Endodermal cell (in vitro differentiated cells): ENCODE results near the gene UPB1. TPM values are rescaled to one million over a fixed set of nuclear protein-coding genes. Genes with fewer than 3 reads are reported as not detected.

Source experiments
- DNase-seq: peaks from one replicate; pipeline ENCODE4 v3.0.0-alpha.2; 2017
- H3K27ac ChIP-seq: 2 replicates; pipeline ENCODE4 v1.5.1; 2013; ENCODE audit warnings: mild to moderate bottlenecking, low read depth, low read length, moderate library complexity
- H3K27me3 ChIP-seq: 2 replicates; pipeline ENCODE4 v1.6.1; 2013; ENCODE audit warnings: mild to moderate bottlenecking, low read length, moderate library complexity; ENCODE audit not compliant: insufficient read depth, control insufficient read depth, poor library complexity, severe bottlenecking
- H3K36me3 ChIP-seq: 2 replicates; pipeline ENCODE4 v1.7.0; 2013; ENCODE audit warnings: mild to moderate bottlenecking, low read length, moderate library complexity; ENCODE audit not compliant: control insufficient read depth, insufficient read depth
- H3K4me1 ChIP-seq: one replicate; pipeline ENCODE4 v1.7.0; 2013; ENCODE audit warnings: low read length; ENCODE audit not compliant: control insufficient read depth, insufficient read depth
- H3K4me3 ChIP-seq: 2 replicates; pipeline ENCODE4 v1.5.1; 2013; ENCODE audit warnings: mild to moderate bottlenecking, low read length, moderate library complexity
- H3K9ac ChIP-seq: 2 replicates; pipeline ENCODE4 v1.6.1; 2013; ENCODE audit warnings: mild to moderate bottlenecking, low read length, moderate library complexity; ENCODE audit not compliant: poor library complexity, severe bottlenecking; ENCODE audit errors: extremely low read depth
- H3K9me3 ChIP-seq: 2 replicates; pipeline ENCODE4 v1.6.1; 2013; ENCODE audit warnings: mild to moderate bottlenecking, low read length, moderate library complexity; ENCODE audit not compliant: control insufficient read depth
- H3K27ac Mint-ChIP-seq: 2 replicates; pipeline ENCODE4 v1.8.0; 2020; ENCODE audit warnings: mixed read lengths
- H3K27me3 Mint-ChIP-seq: 2 replicates; pipeline ENCODE4 v1.8.0; 2021; ENCODE audit warnings: mild to moderate bottlenecking, mixed read lengths; ENCODE audit not compliant: insufficient read depth
- H3K36me3 Mint-ChIP-seq: 2 replicates; pipeline ENCODE4 v1.8.0; 2020; ENCODE audit warnings: low read depth, mixed read lengths
- H3K4me1 Mint-ChIP-seq: 2 replicates; pipeline ENCODE4 v1.8.0; 2020; ENCODE audit warnings: mixed read lengths
- H3K4me3 Mint-ChIP-seq: 2 replicates; pipeline ENCODE4 v1.8.0; 2020; ENCODE audit warnings: mild to moderate bottlenecking, moderate library complexity, mixed read lengths
- H3K9me3 Mint-ChIP-seq: 2 replicates; pipeline ENCODE4 v1.8.0; 2020; ENCODE audit warnings: mild to moderate bottlenecking, mixed read lengths
- WGBS, 2 experiments: methylation state at CpG; one replicate each; pipeline versions ENCODE4 v1.1.5 to v1.1.7; 2013; ENCODE audit warnings: missing lambda C conversion rate in 2 of 2, mixed read lengths in 1 of 2; ENCODE audit not compliant: insufficient coverage in 1 of 2, insufficient read length in 1 of 2; 5-methylcytosine and 5-hydroxymethylcytosine counted together
- total RNA-seq, 2 donors: library from RNA; stranded (reverse); fragmentation: NEBNext Ultra II Directional in 1 of 2; extraction: Animal tissue kit (Norgen Biotek cat#: 25700) in 1 of 2; gene quantifications; 2 replicates in 1 of 2; 3 replicates in 1 of 2; pipeline ENCODE4 v1.2.1, GENCODE V29; 2021
- TF ChIP-seq, protein P1 (sequence below): fragments of 200-600 bp; sonication (generic); conservative IDR thresholded peaks from 2 replicates; pipeline ENCODE4 v1.5.0; 2021; ENCODE audit warnings: antibody characterized with exemption, mild to moderate bottlenecking

UPB1 gene
- total RNA-seq, 2 donors from 2014 or later: 0.40 TPM; not detected in 1

DNA sequence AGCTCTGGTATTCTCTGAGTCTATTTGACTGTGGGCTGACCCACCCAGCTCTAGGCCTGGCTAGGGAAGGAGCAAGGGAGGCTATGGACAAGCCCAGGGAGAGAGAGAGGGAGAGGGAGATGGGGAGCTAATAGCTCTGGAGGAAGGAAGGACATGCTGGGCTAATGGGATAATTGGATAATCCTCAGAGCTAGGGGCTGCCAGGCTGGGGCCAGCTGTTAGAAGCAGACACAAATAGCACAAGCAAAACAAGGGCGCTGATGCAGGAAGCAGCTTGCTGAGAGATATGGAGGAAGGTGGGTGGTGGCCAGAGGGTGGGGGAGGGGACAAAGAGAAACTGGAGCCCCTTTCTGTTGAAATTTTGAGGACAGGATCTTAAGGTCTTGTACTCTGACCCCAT, 44.5 kb upstream of the UPB1 start:
- Histone ChIP-seq H3K27me3 (no peaks in the 10 kb centered on the region), H3K27ac (no peak overlapping the region), H3K9ac (no peak overlapping the region), H3K4me3 (peak overlapping the region; percentile 14), H3K9me3 (peaks cover 10% of the 10 kb centered on the region), H3K4me1 (peaks cover 20% of the 10 kb centered on the region), H3K36me3 (no peaks in the 10 kb centered on the region)
- Mint-ChIP-seq H3K36me3 (no peaks in the 10 kb centered on the region), H3K4me3 (no peak overlapping the region), H3K27me3 (no peaks in the 10 kb centered on the region), H3K27ac (no peak overlapping the region), H3K9me3 (peaks cover 1% of the 10 kb centered on the region), H3K4me1 (peaks cover 22% of the 10 kb centered on the region)
- WGBS, 2 experiments: 20 to 48% methylated on average over 1 of the region's 1 CpG
- DNase-seq: peak; percentile 60
- TF ChIP-seq, protein P1, sequence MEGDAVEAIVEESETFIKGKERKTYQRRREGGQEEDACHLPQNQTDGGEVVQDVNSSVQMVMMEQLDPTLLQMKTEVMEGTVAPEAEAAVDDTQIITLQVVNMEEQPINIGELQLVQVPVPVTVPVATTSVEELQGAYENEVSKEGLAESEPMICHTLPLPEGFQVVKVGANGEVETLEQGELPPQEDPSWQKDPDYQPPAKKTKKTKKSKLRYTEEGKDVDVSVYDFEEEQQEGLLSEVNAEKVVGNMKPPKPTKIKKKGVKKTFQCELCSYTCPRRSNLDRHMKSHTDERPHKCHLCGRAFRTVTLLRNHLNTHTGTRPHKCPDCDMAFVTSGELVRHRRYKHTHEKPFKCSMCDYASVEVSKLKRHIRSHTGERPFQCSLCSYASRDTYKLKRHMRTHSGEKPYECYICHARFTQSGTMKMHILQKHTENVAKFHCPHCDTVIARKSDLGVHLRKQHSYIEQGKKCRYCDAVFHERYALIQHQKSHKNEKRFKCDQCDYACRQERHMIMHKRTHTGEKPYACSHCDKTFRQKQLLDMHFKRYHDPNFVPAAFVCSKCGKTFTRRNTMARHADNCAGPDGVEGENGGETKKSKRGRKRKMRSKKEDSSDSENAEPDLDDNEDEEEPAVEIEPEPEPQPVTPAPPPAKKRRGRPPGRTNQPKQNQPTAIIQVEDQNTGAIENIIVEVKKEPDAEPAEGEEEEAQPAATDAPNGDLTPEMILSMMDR: no peak

- Mint-ChIP-seq H3K36me3 (no peaks in the 10 kb centered on the region), H3K27ac (no peak overlapping the region), H3K4me1 (peaks cover 20% of the 10 kb centered on the region), H3K27me3 (no peaks in the 10 kb centered on the region), H3K4me3 (no peak overlapping the region), H3K9me3 (peaks cover 1% of the 10 kb centered on the region)
- Histone ChIP-seq H3K9ac (no peak overlapping the region), H3K36me3 (no peaks in the 10 kb centered on the region), H3K9me3 (peaks cover 10% of the 10 kb centered on the region), H3K27me3 (no peaks in the 10 kb centered on the region), H3K4me1 (peaks cover 15% of the 10 kb centered on the region), H3K4me3 (peak overlapping the region; percentile 14), H3K27ac (no peak overlapping the region)
- TF ChIP-seq, protein P1: no peak
- DNase-seq: peak; percentile 14
Measured at GRCh38 chr22:24451162-24451561, 44.0 kb upstream of the UPB1 start.

- no peak overlapping the region for H3K9ac ChIP-seq
- Mint-ChIP-seq H3K36me3 (no peaks in the 10 kb centered on the region), H3K4me1 (peaks cover 18% of the 10 kb centered on the region), H3K9me3 (peaks cover 1% of the 10 kb centered on the region), H3K27ac (no peak overlapping the region), H3K4me3 (no peak overlapping the region), H3K27me3 (peaks cover 5% of the 10 kb centered on the region)
- H3K27ac ChIP-seq: no peak overlapping the region
- no peak overlapping the region for H3K4me3 ChIP-seq
- WGBS, 2 experiments: 72 to 100% methylated on average over 1 of the region's 1 CpG
- peaks cover 12% of the 10 kb centered on the region for H3K4me1 ChIP-seq
- TF ChIP-seq, protein P1: no peak
- DNase-seq: no peak
- no peaks in the 10 kb centered on the region for H3K27me3 ChIP-seq
- H3K36me3 ChIP-seq: no peaks in the 10 kb centered on the region
- H3K9me3 ChIP-seq: peaks cover 10% of the 10 kb centered on the region
Measured at GRCh38 chr22:24453853-24454252, 41.3 kb upstream of the UPB1 start.
